Spleen (tissue), 13 donors: ENCODE measurements around the gene OPN1MW2. TPM values are rescaled to one million over a fixed set of nuclear protein-coding genes. Genes with fewer than 3 reads are reported as not detected.
"Not testable (repeated sequence)": the region's sequence is repeated elsewhere in the genome, so short reads cannot be mapped to it uniquely, and the experiment has no call there.

Experiments used
- DNase-seq: peaks from one replicate; pipeline ENCODE4 v3.0.0-alpha.2; 2020
- H3K27ac ChIP-seq, 8 donors: fragments of 200-600 bp; sonication (generic) in 7 of 8; 1 replicate in 4 of 8; 2 replicates in 4 of 8; pipeline versions ENCODE4 v1.5.0 to v1.8.0; 2016 to 2021; ENCODE audit warnings: inconsistent platforms in 4 of 8, mild to moderate bottlenecking in 4 of 8, moderate library complexity in 1 of 8
- H3K27me3 ChIP-seq, 7 donors: fragments of 200-600 bp; sonication (generic) in 6 of 7; replicated peaks in 1 of 7; 1 replicate in 4 of 7; 2 replicates in 3 of 7; pipeline versions ENCODE4 v1.5.0 to v1.8.0; 2016 to 2021; ENCODE audit warnings: inconsistent platforms in 3 of 7, mild to moderate bottlenecking in 1 of 7
- H3K36me3 ChIP-seq, 6 donors: fragments of 200-600 bp; sonication (generic) in 5 of 6; 1 replicate in 4 of 6; 2 replicates in 2 of 6; pipeline versions ENCODE4 v1.5.0 to v1.8.0; 2016 to 2021; ENCODE audit warnings: inconsistent platforms in 2 of 6
- H3K4me1 ChIP-seq, 6 donors: fragments of 200-600 bp; sonication (generic) in 5 of 6; 1 replicate in 3 of 6; 2 replicates in 3 of 6; pipeline versions ENCODE4 v1.5.0 to v1.8.0; 2016 to 2021; ENCODE audit warnings: inconsistent platforms in 3 of 6
- H3K4me3 ChIP-seq, 8 donors: fragments of 200-600 bp; sonication (generic) in 7 of 8; 1 replicate in 4 of 8; 2 replicates in 4 of 8; pipeline versions ENCODE4 v1.5.0 to v1.8.0; 2016 to 2021; ENCODE audit warnings: inconsistent platforms in 4 of 8, mild to moderate bottlenecking in 4 of 8, moderate library complexity in 2 of 8
- H3K9me3 ChIP-seq, 8 donors: fragments of 200-600 bp; sonication (generic) in 7 of 8; 1 replicate in 4 of 8; 2 replicates in 4 of 8; pipeline versions ENCODE4 v1.5.0 to v1.8.0; 2016 to 2021; ENCODE audit warnings: inconsistent platforms in 4 of 8
- WGBS, 5 donors: extraction: QIAGEN DNeasy Blood & Tissue Kit in 3 of 5; methylation state at CpG; one replicate each; pipeline versions ENCODE4 v1.1.5 to v1.1.7; 2013 to 2018; 5-methylcytosine and 5-hydroxymethylcytosine counted together
- intact Hi-C: fragments of 100-400 bp; cut with DNase I; formaldehyde crosslinking; loops from one replicate; pipeline ENCODE4 v1.15.0; 2023; ENCODE audit warnings: low total_unique reads
- long read RNA-seq, 2 donors: transcript quantifications; one replicate each; lab custom pipeline, GENCODE V29; 2026
- polyA plus RNA-seq, 3 donors: library from polyadenylated mRNA; stranded (reverse); fragments of 200-250 nt; gene quantifications; one replicate each; pipeline ENCODE4 v1.2.1, GENCODE V29; 2013
- total RNA-seq, 7 donors: library from RNA; depleted of rRNA in 3 of 7; stranded (reverse); fragments of >200 nt in 3 of 7; fragmentation: NEBNext Ultra II Directional in 4 of 7; extraction: Animal tissue kit (Norgen Biotek cat#: 25700) in 4 of 7; gene quantifications; one replicate each; pipeline versions ENCODE4 v1.1.0 to v1.2.1, GENCODE V29; 2016 to 2021
- donor health status: healthy with polysubstance abuse.
- donor health status: DM: no; HTN: no; CAD: no; lungs with moderate emphysema.
- donor health status: DM: no; HTN: no; CAD: no.
- donor health status: Bipolar disorder and iron deficiency.
- donor health status: healthy.
- donor health status: DM: no; HTN: no; CAD: no.
- donor health status: DM: yes; HTN: yes; CAD: no.

The OPN1MW2 gene
- total RNA-seq (not detected), polyA plus RNA-seq (not detected)
- long read RNA-seq, donor 1, result 0 reads
- long read RNA-seq, donor 2, result 0 reads

DNA sequence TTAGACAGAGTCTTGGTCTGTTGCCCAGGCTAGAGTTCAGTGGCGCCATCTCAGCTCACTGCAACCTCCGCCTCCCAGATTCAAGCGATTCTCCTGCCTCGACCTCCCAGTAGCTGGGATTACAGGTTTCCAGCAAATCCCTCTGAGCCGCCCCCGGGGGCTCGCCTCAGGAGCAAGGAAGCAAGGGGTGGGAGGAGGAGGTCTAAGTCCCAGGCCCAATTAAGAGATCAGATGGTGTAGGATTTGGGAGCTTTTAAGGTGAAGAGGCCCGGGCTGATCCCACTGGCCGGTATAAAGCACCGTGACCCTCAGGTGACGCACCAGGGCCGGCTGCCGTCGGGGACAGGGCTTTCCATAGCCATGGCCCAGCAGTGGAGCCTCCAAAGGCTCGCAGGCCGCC lies at the start of gene OPN1MW2:
Gene OPN1MW2, plus strand, starts transcription at position 301 of the 400 bp plus-strand sequence. Its CDS starts 60 bp downstream, at position 361.
- H3K9me3 ChIP-seq, H3K4me1 ChIP-seq, H3K27ac ChIP-seq, H3K36me3 ChIP-seq, H3K4me3 ChIP-seq, H3K27me3 ChIP-seq, DNase-seq, intact Hi-C loops: not testable (repeated sequence)
- no CpG with 5 or more reads among the region's 16 CpGs for WGBS, 5 donors

DNA sequence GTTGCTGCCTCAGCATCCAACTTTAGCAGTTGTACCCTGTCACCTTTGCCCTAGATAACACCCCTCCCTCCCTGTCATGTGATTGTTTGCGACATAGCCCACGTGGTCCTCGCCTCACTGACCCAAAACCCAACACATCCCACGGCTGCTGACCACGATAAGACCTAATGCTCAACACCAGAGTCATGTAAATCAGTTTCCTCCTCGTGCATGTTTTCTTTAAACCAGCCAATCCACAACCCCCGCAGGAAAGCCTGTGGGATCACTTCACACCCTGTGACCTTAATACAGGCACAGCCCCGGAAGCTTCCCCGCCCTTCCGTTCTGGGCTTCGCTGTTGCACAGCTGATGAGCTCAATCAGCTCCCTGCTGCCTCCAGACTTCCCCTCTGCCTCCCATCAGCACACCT lies 47.0 kb upstream of the OPN1MW2 start:
- H3K27me3 ChIP-seq, intact Hi-C loops: not testable (repeated sequence)
- no CpG with 5 or more reads among the region's 11 CpGs for WGBS, 5 donors

DNA sequence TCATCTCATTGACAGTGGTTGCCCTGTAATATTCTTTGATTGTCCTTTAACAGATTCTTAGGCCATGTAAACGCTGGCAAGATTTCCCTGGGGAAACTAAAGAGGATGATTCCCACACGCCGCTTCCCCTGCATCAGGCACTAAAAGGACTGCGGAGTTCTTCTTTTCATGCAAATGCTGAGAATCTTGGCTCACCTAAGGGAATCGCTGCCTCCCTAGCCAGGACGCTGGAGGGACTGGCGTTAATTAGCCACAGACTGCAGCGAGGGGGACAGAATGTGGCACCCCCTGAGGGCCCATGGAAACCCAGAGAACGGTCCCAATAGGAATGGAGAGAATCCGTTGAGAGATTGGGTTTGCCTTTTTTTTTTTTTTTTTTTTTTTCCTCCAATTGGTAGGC lies 45.2 kb upstream of the OPN1MW2 start:
- H3K27ac ChIP-seq, intact Hi-C loops, H3K27me3 ChIP-seq, H3K4me1 ChIP-seq, H3K4me3 ChIP-seq, DNase-seq, H3K36me3 ChIP-seq, H3K9me3 ChIP-seq: not testable (repeated sequence)
- WGBS, 5 donors, result no CpG with 5 or more reads among the region's 10 CpGs

More for the DNA sequence above, 47.0 kb upstream of the OPN1MW2 start:
- not testable (repeated sequence) for H3K27ac ChIP-seq, H3K36me3 ChIP-seq, H3K4me3 ChIP-seq, H3K9me3 ChIP-seq, H3K4me1 ChIP-seq, DNase-seq

DNA sequence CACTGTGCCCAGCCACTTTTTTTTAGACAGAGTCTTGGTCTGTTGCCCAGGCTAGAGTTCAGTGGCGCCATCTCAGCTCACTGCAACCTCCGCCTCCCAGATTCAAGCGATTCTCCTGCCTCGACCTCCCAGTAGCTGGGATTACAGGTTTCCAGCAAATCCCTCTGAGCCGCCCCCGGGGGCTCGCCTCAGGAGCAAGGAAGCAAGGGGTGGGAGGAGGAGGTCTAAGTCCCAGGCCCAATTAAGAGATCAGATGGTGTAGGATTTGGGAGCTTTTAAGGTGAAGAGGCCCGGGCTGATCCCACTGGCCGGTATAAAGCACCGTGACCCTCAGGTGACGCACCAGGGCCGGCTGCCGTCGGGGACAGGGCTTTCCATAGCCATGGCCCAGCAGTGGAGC lies 37.3 kb upstream of the OPN1MW2 start, which contains the start of gene OPN1MW:
Gene OPN1MW, plus strand, starts transcription at position 301 of the 400 bp plus-strand sequence. Its CDS starts 82 bp downstream, at position 383.
- WGBS, 5 donors, result no CpG with 5 or more reads among the region's 14 CpGs
- H3K9me3 ChIP-seq, result not testable (repeated sequence)

DNA sequence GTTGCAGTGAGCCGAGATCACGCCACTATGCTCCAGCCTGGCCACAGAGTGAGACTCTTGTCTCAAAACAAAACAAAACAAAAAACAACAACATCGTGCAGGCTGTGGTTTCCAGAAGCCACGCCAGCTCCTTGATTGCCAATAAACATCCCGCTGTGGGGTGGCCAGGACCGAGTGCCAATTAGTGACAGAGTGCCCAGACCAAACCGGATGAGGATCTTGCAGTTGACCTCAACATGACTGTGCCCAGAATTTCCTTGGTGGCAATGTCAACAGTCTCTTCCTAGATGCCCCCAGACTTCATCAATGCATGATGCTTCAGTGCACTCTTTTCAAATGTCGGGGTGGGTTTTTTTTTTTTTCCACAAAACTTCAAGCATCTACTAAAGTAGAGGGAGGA lies 35.8 kb upstream of the OPN1MW2 start:
- H3K9me3 ChIP-seq, H3K27me3 ChIP-seq, DNase-seq, H3K27ac ChIP-seq, H3K36me3 ChIP-seq, H3K4me1 ChIP-seq, H3K4me3 ChIP-seq, intact Hi-C loops: not testable (repeated sequence)
- WGBS, 5 donors, result no CpG with 5 or more reads among the region's 8 CpGs

More for the DNA sequence above, 37.3 kb upstream of the OPN1MW2 start, which contains the start of gene OPN1MW:
- H3K36me3 ChIP-seq, H3K4me1 ChIP-seq, DNase-seq, intact Hi-C loops, H3K27me3 ChIP-seq, H3K27ac ChIP-seq, H3K4me3 ChIP-seq: not testable (repeated sequence)

DNA sequence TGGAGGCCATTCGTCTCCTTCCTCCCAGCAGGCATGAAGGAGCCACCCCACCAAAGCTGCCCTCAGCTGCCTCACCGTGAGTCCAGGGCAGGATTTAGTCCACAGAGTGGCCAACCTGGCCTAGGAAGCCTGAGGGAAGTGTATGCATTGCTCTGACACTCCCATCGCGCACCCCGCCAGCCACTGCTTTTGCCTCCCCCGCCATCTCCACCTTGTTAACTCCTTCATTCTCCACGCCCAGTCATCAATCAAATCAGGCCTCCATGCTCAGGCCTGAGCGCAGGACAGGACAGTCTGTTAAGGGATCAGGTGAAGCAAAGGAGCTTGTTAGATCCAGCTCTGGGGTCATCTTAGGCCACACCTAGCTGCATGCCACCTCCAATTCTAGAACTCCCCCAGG lies 26.7 kb upstream of the OPN1MW2 start:
- H3K27ac ChIP-seq, H3K9me3 ChIP-seq, DNase-seq, H3K4me3 ChIP-seq, H3K4me1 ChIP-seq, H3K36me3 ChIP-seq, H3K27me3 ChIP-seq, intact Hi-C loops: not testable (repeated sequence)
- no CpG with 5 or more reads among the region's 8 CpGs for WGBS, 5 donors

DNA sequence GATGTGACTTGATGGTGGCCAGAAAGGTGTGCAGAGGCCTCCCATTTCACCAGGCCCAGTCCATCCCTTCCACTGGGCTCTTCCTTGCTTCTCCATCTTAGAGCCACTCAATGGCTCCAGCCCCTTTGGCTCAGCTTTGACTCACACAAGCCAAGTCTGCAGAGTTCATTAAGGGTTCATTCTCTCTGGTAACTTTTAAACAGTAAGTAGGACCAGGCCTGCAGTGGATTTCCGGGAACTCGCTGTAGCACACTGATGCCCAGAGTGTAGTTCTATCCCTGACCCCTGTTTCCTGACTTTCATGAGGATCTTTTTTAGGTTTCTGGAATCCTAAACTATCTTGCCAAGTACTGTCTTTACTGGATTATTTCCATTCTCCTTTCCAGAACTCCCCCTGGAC lies 25.2 kb upstream of the OPN1MW2 start:
- H3K4me1 ChIP-seq, intact Hi-C loops, H3K9me3 ChIP-seq, H3K27ac ChIP-seq, H3K4me3 ChIP-seq, DNase-seq, H3K36me3 ChIP-seq, H3K27me3 ChIP-seq: not testable (repeated sequence)
- no CpG with 5 or more reads among the region's 2 CpGs for WGBS, 5 donors

DNA sequence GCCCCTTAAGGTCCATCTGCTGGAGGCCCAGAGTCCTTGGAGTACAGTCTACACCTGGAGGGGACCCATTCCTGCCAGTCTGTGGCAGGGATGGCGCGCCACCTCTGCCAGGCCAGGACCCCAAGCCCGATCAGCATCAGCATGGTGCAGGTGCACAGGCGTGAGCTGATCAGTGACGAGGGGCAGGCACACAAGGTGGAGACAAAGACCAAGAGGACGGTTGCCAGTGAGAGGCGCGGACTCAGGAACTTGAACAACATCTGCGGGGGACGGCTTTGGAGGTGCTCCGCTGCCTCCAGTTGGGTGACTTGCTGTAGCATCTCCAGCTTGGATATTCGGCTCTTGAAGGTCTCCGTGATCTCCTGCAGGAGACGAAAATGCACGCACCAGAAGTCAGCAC lies 23.1 kb upstream of the OPN1MW2 start:
- WGBS, 5 donors, result no CpG with 5 or more reads among the region's 15 CpGs
- H3K9me3 ChIP-seq, H3K4me1 ChIP-seq, H3K27me3 ChIP-seq, H3K27ac ChIP-seq, H3K36me3 ChIP-seq, intact Hi-C loops, DNase-seq, H3K4me3 ChIP-seq: not testable (repeated sequence)

DNA sequence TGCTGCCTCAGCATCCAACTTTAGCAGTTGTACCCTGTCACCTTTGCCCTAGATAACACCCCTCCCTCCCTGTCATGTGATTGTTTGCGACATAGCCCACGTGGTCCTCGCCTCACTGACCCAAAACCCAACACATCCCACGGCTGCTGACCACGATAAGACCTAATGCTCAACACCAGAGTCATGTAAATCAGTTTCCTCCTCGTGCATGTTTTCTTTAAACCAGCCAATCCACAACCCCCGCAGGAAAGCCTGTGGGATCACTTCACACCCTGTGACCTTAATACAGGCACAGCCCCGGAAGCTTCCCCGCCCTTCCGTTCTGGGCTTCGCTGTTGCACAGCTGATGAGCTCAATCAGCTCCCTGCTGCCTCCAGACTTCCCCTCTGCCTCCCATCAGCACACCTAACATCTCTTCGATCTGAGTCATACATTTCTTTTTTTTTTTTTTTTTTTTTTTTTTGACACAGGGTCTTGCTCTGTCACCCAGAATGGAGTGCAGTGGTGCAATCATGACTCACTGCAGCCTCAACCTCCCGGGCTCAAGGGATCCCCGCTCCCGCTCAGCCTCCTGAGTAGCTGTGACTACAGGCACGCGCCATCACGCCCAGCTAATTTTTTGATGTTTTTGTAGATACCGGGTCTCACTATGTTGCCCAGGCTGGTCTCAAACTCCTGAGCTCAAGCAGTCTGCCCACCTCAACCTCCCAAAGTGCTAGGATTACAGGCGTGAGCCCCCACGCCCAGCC lies 9.7 kb upstream of the OPN1MW2 start:
- WGBS, 5 donors, result no CpG with 5 or more reads among the region's 21 CpGs

DNA sequence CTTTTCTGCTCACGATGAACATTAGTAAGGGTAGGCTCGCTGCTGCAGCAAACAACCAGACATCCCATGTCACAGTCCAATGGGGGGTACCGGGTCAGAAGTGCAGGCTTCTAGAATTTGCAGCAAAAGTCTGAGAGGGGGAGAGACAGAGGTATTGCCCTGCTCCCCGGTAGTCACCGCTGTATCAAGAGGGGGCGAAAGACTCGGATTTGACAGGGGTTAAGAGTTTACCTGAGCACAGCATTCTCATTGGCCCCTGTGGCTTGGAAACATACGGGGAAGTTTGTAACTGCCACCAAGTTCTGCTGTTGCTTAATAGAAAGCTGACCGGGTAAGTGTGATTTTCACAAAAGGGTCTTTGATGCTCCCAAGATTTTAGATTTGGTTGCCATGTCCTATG lies 8.5 kb upstream of the OPN1MW2 start:
- peak overlapping the region in 2 of 8 donors; percentile 57 to 72 for H3K27ac ChIP-seq
- H3K27me3 ChIP-seq, intact Hi-C loops, H3K4me3 ChIP-seq, H3K9me3 ChIP-seq, H3K36me3 ChIP-seq, H3K4me1 ChIP-seq: not testable (repeated sequence)
- WGBS, 5 donors, result 83 to 89% (median 85%) methylated on average over 5 to 7 of the region's 9 CpGs; no CpG with 5 or more reads in 1 of the 5 donors
- DNase-seq, result peak; percentile 47

More for the DNA sequence above, 9.7 kb upstream of the OPN1MW2 start:
- H3K27me3 ChIP-seq, DNase-seq, H3K36me3 ChIP-seq, H3K27ac ChIP-seq, intact Hi-C loops, H3K9me3 ChIP-seq, H3K4me1 ChIP-seq, H3K4me3 ChIP-seq: not testable (repeated sequence)

DNA sequence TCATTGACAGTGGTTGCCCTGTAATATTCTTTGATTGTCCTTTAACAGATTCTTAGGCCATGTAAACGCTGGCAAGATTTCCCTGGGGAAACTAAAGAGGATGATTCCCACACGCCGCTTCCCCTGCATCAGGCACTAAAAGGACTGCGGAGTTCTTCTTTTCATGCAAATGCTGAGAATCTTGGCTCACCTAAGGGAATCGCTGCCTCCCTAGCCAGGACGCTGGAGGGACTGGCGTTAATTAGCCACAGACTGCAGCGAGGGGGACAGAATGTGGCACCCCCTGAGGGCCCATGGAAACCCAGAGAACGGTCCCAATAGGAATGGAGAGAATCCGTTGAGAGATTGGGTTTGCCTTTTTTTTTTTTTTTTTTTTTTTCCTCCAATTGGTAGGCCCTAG lies 8.1 kb upstream of the OPN1MW2 start:
- H3K27ac ChIP-seq, H3K4me1 ChIP-seq, H3K27me3 ChIP-seq, intact Hi-C loops, H3K36me3 ChIP-seq, DNase-seq, H3K9me3 ChIP-seq, H3K4me3 ChIP-seq: not testable (repeated sequence)
- WGBS, 5 donors, result no CpG with 5 or more reads among the region's 10 CpGs
